ENCODE data around the gene MTHFSD. TPM values are rescaled to one million over a fixed set of nuclear protein-coding genes. Genes with fewer than 3 reads are reported as not detected.

MTHFSD gene
- polyA plus RNA-seq, 1 donor (not counting 4 experiments of a cell fraction or from before 2014, with no cell fraction given), result 14.7 TPM

GRCh38 chr16:86501989-86502855, 52.8 kb downstream of the MTHFSD start:
- Histone ChIP-seq H3K9me1 (ENCODE audit: control insufficient read depth, extremely low read depth, insufficient read depth, low read length) (no peaks in the 10 kb centered on the region), H4K20me1 (ENCODE audit: control insufficient read depth, extremely low read depth, insufficient read depth, low read length) (no peaks in the 10 kb centered on the region), H3K4me3 (ENCODE audit: control insufficient read depth in 2 of 3, extremely low read depth in 1 of 3, insufficient read depth in 2 of 3, low read depth in 1 of 3, low read length in 3 of 3) (no peak overlapping the region), H3K4me2 (ENCODE audit: control insufficient read depth, extremely low read depth, insufficient read depth, low read depth, low read length) (no peak overlapping the region), H3K36me3 (ENCODE audit: control insufficient read depth in 2 of 2, extremely low read depth in 1 of 2, insufficient read depth in 2 of 2, low read length in 2 of 2) (no peaks in the 10 kb centered on the region), H3K4me1 (ENCODE audit: control insufficient read depth, extremely low read depth, insufficient read depth, low read length) (no peaks in the 10 kb centered on the region), H3K27ac (ENCODE audit: control insufficient read depth, insufficient read depth, low read length) (no peak overlapping the region), H3K9me3 (ENCODE audit: control insufficient read depth, low read depth, low read length) (no peaks in the 10 kb centered on the region), H3K27me3 (ENCODE audit: control insufficient read depth, extremely low read depth, insufficient read depth, low read length) (peaks cover 94% of the 10 kb centered on the region), H3K9ac (ENCODE audit: control insufficient read depth, extremely low read depth, insufficient read depth, low read length) (no peak overlapping the region), H3K79me2 (ENCODE audit: control insufficient read depth, insufficient read depth, low read length) (no peaks in the 10 kb centered on the region), H2AFZ (ENCODE audit: control insufficient read depth, low read length) (no peak overlapping the region)
- FAIRE-seq, result no peak
- no peak for DNase-seq (ENCODE audit: low read depth, low spot score)
- dilution Hi-C loops (cut with MboI; ENCODE audit: extremely low pct_ligation_motif_present, low sequenced_read_pairs), result no loop called here
- TF ChIP-seq CTCF (optimal IDR thresholded peaks at IDR 0.05 in 1 of 3, IDR thresholded peaks at IDR 0.05 in 1 of 3, conservative IDR thresholded peaks at IDR 0.05 in 1 of 3; ENCODE audit: extremely low read depth in 1 of 3, insufficient read depth in 2 of 3, low read length in 3 of 3), result no peak
- peak; percentile 41 for TF ChIP-seq EZH2 (IDR thresholded peaks at IDR 0.05; ENCODE audit: low read length)

- H3K4me3 ChIP-seq (ENCODE audit: control insufficient read depth in 2 of 3, extremely low read depth in 1 of 3, insufficient read depth in 2 of 3, low read depth in 1 of 3, low read length in 3 of 3), result no peak overlapping the region
- H3K9me3 ChIP-seq (ENCODE audit: control insufficient read depth, low read depth, low read length), result no peaks in the 10 kb centered on the region
- no peak overlapping the region for H3K27ac ChIP-seq (ENCODE audit: control insufficient read depth, insufficient read depth, low read length)
- dilution Hi-C loops (cut with MboI; ENCODE audit: extremely low pct_ligation_motif_present, low sequenced_read_pairs), result no loop called here
- no peak overlapping the region for H3K9ac ChIP-seq (ENCODE audit: control insufficient read depth, extremely low read depth, insufficient read depth, low read length)
- no peaks in the 10 kb centered on the region for H4K20me1 ChIP-seq (ENCODE audit: control insufficient read depth, extremely low read depth, insufficient read depth, low read length)
- H3K79me2 ChIP-seq (ENCODE audit: control insufficient read depth, insufficient read depth, low read length), result no peaks in the 10 kb centered on the region
- no peak overlapping the region for H2AFZ ChIP-seq (ENCODE audit: control insufficient read depth, low read length)
- FAIRE-seq, result no peak
- H3K9me1 ChIP-seq (ENCODE audit: control insufficient read depth, extremely low read depth, insufficient read depth, low read length), result no peaks in the 10 kb centered on the region
- H3K4me1 ChIP-seq (ENCODE audit: control insufficient read depth, extremely low read depth, insufficient read depth, low read length), result no peaks in the 10 kb centered on the region
- H3K4me2 ChIP-seq (ENCODE audit: control insufficient read depth, extremely low read depth, insufficient read depth, low read depth, low read length), result no peak overlapping the region
- TF ChIP-seq EZH2 (IDR thresholded peaks at IDR 0.05; ENCODE audit: low read length) (no peak), CTCF (optimal IDR thresholded peaks at IDR 0.05 in 1 of 3, IDR thresholded peaks at IDR 0.05 in 1 of 3, conservative IDR thresholded peaks at IDR 0.05 in 1 of 3; ENCODE audit: extremely low read depth in 1 of 3, insufficient read depth in 2 of 3, low read length in 3 of 3) (no peak)
- no peaks in the 10 kb centered on the region for H3K36me3 ChIP-seq (ENCODE audit: control insufficient read depth in 2 of 2, extremely low read depth in 1 of 2, insufficient read depth in 2 of 2, low read length in 2 of 2)
- peaks cover 94% of the 10 kb centered on the region for H3K27me3 ChIP-seq (ENCODE audit: control insufficient read depth, extremely low read depth, insufficient read depth, low read length)
- no peak for DNase-seq (ENCODE audit: low read depth, low spot score)
Observed at GRCh38 chr16:86500708-86501510, 54.1 kb downstream of the MTHFSD start.
